ENCODE results near the gene RNU1-3.
"Not testable (repeated sequence)": the region's sequence is repeated elsewhere in the genome, so short reads cannot be mapped to it uniquely, and the experiment has no call there.

RNU1-3 gene

GRCh38 chr1:16651560-16651959 is 15.2 kb downstream of the RNU1-3 start:
- DNase-seq, result not testable (repeated sequence)

DNA sequence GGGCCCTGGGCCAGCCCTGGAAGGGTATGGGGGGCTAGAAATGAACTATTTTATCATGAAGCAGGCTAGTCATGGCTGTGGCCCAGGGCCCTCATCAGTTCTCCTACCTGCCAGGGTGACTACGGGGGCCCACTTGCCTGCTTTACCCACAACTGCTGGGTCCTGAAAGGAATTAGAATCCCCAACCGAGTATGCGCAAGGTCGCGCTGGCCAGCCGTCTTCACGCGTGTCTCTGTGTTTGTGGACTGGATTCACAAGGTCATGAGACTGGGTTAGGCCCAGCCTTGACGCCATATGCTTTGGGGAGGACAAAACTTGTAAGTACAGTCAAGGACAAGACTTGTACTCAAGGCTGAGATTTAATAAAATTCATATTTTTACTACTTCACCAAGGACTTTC is 16.8 kb downstream of the RNU1-3 start:
- not testable (repeated sequence) for DNase-seq

- DNase-seq, result not testable (repeated sequence)
Observed at GRCh38 chr1:16649390-16649789, 17.4 kb downstream of the RNU1-3 start.

DNA sequence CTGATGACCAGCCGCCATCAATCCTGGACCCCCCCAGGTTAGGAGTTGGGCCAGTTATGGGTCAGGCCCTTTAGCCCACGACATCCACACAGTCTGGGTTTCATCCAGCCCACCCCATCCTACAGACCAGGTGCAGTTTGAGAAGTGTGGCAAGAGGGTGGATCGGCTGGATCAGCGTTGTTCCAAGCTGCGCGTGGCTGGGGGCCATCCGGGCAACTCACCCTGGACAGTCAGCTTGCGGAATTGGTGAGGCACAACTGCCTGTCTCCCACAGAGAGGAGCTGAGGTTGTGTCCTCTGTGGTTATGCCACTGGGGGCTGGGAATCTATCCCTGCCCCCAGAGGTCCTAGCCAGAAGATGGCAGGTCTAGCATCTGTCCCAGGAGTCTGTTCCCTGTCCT is 18.0 kb downstream of the RNU1-3 start:
- DNase-seq, result not testable (repeated sequence)

DNA sequence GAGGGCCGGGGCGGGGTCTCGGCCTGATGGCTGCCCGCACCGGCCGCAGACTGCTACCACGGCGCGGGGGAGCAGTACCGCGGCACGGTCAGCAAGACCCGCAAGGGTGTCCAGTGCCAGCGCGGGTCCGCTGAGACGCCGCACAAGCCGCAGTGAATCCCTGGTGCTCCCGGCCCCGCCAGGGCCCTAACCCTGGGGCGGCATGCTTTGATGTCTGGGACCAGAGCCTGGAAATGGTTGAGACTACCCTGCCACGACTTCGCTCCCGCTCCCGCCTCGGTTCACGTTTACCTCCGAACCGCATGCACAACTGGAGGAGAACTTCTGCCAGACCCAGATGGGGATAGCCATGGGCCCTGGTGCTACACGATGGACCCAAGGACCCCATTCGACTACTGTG is 18.5 kb downstream of the RNU1-3 start:
- DNase-seq, result not testable (repeated sequence)

DNA sequence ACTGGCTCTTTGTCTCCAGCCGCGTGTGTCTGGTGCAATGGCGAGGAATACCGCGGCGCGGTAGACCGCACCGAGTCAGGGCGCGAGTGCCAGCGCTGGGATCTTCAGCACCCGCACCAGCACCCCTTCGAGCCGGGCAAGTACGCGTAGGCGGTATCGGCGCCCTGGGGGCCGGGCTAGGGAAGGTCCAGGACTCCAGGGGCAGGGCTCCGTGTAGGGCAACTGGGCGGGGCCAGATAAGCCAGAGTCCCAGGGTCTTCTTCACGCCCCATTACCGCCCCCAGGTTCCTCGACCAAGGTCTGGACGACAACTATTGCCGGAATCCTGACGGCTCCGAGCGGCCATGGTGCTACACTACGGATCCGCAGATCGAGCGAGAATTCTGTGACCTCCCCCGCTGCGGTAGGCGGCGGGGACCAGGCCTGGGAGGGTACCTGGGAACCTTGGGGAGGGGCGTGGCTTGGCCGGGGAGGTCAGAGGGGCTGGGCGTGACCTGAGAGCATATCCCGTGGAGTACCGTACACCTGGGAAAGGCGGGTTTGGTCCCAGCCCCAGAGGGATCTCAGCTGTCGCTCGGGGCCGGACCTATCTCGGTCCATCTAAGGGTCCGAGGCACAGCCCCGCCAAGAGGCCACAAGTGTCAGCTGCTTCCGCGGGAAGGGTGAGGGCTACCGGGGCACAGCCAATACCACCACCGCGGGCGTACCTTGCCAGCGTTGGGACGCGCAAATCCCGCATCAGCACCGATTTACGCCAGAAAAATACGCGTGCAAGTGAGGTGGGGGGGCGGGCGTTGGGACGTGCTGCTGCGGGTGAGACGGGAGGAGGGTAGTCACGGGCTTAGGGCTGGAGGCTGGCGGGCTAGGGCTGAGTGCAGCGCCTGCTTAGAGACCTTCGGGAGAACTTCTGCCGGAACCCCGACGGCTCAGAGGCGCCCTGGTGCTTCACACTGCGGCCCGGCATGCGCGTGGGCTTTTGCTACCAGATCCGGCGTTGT is 19.3 kb downstream of the RNU1-3 start:
- DNase-seq, result not testable (repeated sequence)

DNA sequence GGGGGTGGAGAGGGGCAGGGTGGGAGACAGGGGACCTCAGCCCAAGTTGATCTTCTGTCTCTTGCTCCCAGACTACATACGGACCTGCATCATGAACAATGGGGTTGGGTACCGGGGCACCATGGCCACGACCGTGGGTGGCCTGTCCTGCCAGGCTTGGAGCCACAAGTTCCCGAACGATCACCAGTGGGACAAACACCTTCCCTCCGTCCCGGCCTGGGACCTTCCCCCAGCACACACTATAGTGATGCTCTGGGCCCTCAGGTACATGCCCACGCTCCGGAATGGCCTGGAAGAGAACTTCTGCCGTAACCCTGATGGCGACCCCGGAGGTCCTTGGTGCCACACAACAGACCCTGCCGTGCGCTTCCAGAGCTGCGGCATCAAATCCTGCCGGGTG is 20.0 kb downstream of the RNU1-3 start:
- not testable (repeated sequence) for DNase-seq

DNA sequence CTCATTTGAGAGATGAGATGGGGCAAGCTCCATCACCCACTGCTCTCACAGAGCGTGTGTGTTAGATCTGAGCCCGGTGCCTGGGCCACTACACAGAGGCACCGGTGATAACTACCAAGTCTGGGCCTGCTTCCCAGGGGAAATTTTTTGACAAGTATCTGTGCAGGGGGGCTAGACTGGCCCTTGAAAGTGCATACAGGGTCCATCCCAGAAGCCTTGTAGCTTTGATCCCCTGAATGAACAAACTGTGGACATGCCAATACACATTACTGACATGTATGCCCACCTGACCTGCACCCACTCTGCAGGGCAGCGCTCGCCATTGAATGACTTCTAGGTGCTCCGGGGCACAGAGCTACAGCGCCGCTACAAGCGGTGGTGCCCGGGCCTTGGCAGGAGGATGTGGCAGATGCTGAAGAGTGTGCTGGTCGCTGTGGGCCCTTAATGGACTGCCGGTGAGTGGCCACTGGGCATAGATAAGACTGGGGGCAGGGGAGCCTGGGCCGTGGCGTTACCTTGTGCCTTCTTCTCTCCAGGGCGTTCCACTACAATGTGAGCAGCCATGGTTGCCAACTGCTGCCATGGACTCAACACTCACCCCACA is 20.6 kb downstream of the RNU1-3 start:
- DNase-seq, result not testable (repeated sequence)

DNA sequence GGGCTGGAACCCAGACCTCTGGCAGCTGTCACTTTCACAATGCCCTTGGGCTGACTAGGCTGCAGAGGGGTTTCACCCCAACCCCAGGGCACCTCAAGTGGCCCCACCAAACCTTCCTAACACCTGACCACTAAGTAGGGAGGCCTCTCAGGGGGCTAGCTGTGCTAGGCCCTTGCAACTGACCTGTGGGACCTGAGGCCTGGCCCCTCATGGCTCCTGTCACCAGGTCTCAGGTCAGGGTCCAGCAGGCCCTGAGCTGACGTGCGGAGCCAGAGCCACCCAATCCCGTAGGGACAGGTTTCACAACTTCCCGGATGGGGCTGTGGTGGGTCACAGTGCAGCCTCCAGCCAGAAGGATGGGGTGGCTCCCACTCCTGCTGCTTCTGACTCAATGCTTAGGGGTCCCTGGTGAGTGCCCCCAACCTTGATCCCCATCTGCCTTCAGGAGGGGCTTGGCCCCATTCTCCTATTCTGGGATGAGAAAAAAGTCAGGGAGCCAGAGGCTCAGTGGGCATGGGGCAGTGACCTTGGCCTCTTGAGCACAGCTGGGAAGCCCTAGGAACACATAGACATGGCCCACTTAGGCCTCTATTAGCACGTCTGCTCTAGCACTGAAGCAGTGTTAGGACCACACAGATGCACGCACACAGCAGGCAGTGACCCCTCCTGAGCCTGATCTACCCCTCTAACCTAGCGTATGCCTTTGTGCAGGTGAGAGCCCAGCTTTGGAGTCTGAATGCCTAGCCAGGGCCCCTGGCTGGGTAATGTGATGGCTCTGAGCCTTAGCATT is 21.3 kb downstream of the RNU1-3 start:
- not testable (repeated sequence) for DNase-seq

GRCh38 chr1:16644482-16645270 is 22.1 kb downstream of the RNU1-3 start:
- DNase-seq, result peak; percentile 99

DNA sequence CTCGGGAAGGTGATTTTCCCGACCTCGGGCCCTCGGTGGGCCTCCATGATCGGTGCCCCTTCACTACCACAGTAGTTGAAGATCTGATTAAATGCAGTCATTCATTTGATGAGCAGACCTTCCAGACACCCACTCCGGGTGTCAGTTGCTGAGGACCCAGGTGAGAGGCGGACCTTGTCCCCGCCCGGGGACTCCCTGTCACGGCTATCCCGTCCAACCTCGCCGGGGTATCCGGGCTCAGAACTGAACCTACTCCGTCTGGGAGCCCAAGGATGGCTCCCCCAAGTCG is 22.6 kb downstream of the RNU1-3 start:
- no peak for DNase-seq

- DNase-seq, result not testable (repeated sequence)
Observed at GRCh38 chr1:16643476-16644192, 23.1 kb downstream of the RNU1-3 start.

GRCh38 chr1:16643001-16643411 is 23.7 kb downstream of the RNU1-3 start:
- DNase-seq, result not testable (repeated sequence)

DNA sequence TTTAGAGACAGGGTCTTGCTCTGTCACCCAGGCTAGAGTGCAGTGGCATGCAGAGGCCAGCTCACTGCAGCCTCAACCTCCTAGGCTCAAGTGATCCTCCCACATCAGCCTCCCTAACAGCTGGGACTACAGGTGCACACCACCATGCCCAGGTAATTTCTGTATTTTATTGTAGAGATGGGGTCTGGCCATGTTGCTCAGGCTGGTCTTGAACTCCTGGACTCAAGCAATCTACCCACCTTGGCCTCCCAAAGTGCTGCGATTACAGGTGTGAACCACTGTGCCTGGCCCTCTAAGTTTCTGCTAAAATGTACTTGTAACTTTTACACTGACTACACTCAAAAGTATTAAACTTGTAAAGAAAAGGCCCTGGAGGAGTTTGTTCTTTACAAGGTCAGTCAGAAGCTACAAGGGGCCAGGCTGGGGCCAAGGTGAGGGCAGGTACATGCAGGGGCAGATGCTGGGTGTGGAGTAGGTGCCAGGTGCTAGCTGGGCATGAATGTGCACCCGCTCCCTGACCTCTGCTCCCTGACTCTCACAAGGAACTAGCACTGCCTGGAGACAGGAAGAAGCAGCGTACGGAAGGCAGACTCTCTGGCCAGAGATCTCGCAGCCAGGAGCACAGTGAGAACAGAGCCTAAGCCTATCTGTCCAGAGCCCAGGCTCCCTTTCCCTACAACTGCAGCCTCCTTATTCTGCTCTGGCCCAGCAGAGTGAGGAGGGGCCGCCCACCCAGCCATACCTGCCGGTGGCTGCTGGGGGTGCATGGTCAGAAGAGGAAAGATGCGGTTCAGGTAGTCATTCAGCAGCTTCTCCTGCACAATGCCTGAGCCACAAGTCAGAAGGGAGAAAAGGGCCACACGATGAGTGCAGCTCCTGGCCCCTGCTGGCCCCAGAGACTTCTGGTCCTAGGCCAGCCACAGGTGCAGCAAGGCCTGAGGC is 24.5 kb downstream of the RNU1-3 start:
- not testable (repeated sequence) for DNase-seq

- DNase-seq, result not testable (repeated sequence)
Observed at GRCh38 chr1:16641159-16641975, 25.4 kb downstream of the RNU1-3 start.

DNA sequence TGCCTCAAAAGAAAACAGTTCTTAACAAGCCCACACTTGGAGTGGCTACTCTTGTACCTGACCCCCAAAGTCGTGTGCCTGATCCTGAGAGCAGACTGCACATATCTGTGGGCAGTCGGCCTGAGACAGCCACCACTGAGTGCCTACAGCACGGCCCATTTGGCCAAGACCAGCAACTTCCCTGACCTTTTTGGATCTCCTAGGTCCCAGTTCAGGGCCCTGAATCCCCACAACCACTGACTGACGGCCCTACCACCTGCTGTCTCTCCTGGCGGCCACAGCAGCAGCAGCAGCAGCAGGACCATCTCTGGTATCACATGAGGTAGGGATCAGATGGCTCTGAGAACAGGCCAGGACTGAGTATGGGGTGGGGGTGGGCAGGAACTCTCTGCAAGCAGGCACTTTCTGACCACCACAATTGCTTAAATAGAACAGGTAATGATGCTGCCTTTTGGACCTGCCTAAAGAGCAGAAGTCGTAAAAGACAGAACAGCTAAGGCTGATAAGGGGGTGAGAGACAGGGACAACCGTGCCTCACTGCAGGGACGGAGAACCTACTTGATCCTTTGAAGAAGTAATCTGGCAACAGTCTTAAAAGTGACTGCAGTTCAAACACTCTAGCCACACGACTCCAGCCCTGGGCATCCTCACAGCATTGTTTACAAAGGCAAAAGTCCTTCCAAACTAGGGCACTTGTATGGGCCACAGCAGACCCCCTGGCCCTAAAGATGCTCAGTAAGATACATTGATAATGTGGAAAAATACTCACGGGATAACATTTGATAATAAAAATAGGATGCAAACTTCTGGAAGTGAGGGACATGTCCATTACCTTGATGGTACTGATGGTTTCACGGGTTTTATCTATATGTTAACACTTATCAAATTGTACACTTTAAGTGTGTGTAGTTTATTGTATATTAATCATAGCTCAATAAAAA is 27.4 kb downstream of the RNU1-3 start:
- DNase-seq, result not testable (repeated sequence)

- not testable (repeated sequence) for DNase-seq
Observed at GRCh38 chr1:16637941-16638778, 28.6 kb downstream of the RNU1-3 start.

All from T-helper 9 cell (primary cell).